HCT116 (cell line): ENCODE data around the gene ZCCHC17. TPM values are rescaled to one million over a fixed set of nuclear protein-coding genes. Genes with fewer than 3 reads are reported as not detected.

ENCODE experiments used
- ATAC-seq: fragments of 200-7000 bp; cut with Tn5 transposase; 2 replicates; pipeline ENCODE4 v1.9.1; 2020; ENCODE audit warnings: mild to moderate bottlenecking, moderate library complexity
- BruUV-seq: library from RNA; stranded (reverse); fragments of 400-500 nt; replicated peaks from 2 replicates; lab custom pipeline; 2021; lab: Mats Ljungman, UMichigan
- CTCF ChIA-PET: fragments of 300-600 bp; sonication (Branson Sonifier 250); formaldehyde crosslinking; loops from one replicate; lab custom pipeline; 2021; ENCODE audit warnings: antibody characterized with exemption; lab: Charles Lee
- POLR2A ChIA-PET: fragments of 300-600, 350-600 bp; sonication (Branson Sonifier 250); formaldehyde crosslinking; loops from one replicate; lab custom pipeline; 2021; ENCODE audit warnings: antibody characterized with exemption; lab: Charles Lee
- RAD21 ChIA-PET, 2 experiments: fragments of 300-600 bp; sonication (Branson Sonifier 250); formaldehyde crosslinking; loops; one replicate each; lab custom pipeline; 2023; ENCODE audit warnings: low total read pairs in 2 of 2; ENCODE audit not compliant: uncharacterized antibody in 2 of 2, unreplicated experiment in 2 of 2, low non-redundant PET in 1 of 2; lab: Charles Lee
- DNase-seq: peaks from one replicate; pipeline ENCODE4 v3.0.0-alpha.2; 2010; ENCODE audit warnings: low read depth, low spot score
- H2AFZ ChIP-seq: fragments of 200-600 bp; shearing (Covaris generic), sonication (generic); 2 replicates; pipeline ENCODE4 v1.6.1; 2017; ENCODE audit warnings: low read depth, mixed run types, mixed read lengths, antibody characterized with exemption, low read length; ENCODE audit not compliant: poor library complexity, severe bottlenecking
- H3K27ac ChIP-seq: 2 replicates; pipeline ENCODE4 v1.5.1; 2012; ENCODE audit warnings: low read depth, low read length
- H3K27me3 ChIP-seq: fragments of 200-600 bp; sonication (generic); 2 replicates; pipeline ENCODE4 v1.6.1; 2016; ENCODE audit warnings: mixed run types, low read length, mixed read lengths; ENCODE audit not compliant: insufficient read depth
- H3K36me3 ChIP-seq, 2 experiments: fragments of 200-500 bp in 1 of 2; fragments of 200-600 bp in 1 of 2; sonication (Bioruptor generic) in 1 of 2; sonication (generic) in 1 of 2; 2 replicates each; pipeline versions ENCODE4 v1.5.1 to v1.6.1; 2014 to 2016; ENCODE audit warnings: low read length in 2 of 2, inconsistent platforms in 1 of 2, mixed read lengths in 1 of 2, mixed run types in 1 of 2; ENCODE audit not compliant: insufficient read depth in 2 of 2, control insufficient read depth in 1 of 2
- H3K4me1 ChIP-seq, 2 experiments: fragments of 200-600 bp in 1 of 2; sonication (generic) in 1 of 2; 2 replicates each; pipeline versions ENCODE4 v1.5.1 to v1.6.1; 2012 to 2017; ENCODE audit warnings: low read length in 2 of 2, inconsistent platforms in 1 of 2, mild to moderate bottlenecking in 1 of 2, mixed read lengths in 1 of 2, mixed run types in 1 of 2, moderate library complexity in 1 of 2; ENCODE audit not compliant: insufficient read depth in 2 of 2, control insufficient read depth in 1 of 2
- H3K4me2 ChIP-seq: fragments of 200-600 bp; sonication (generic); 2 replicates; pipeline ENCODE4 v1.6.1; 2017; ENCODE audit warnings: mixed run types, low read length, mixed read lengths
- H3K4me3 ChIP-seq, 2 experiments: fragments of 200-600 bp in 1 of 2; sonication (generic) in 1 of 2; replicated peaks in 1 of 2; 2 replicates each; pipeline ENCODE4 v1.5.1; 2011 to 2016; ENCODE audit warnings: low read length in 2 of 2, control low read depth in 1 of 2, low read depth in 1 of 2, mild to moderate bottlenecking in 1 of 2, mixed read lengths in 1 of 2, mixed run types in 1 of 2
- H3K79me2 ChIP-seq: fragments of 200-600 bp; sonication (generic); 2 replicates; pipeline ENCODE4 v1.6.1; 2017; ENCODE audit warnings: mild to moderate bottlenecking, mixed run types, low read length, moderate library complexity, mixed read lengths; ENCODE audit not compliant: insufficient read depth
- H3K9ac ChIP-seq: fragments of 200-600 bp; sonication (generic); 2 replicates; pipeline ENCODE4 v1.6.1; 2016; ENCODE audit warnings: low read length, mixed read lengths
- H3K9me2 ChIP-seq: fragments of 200-600 bp; sonication (generic), shearing (Covaris generic); 2 replicates; pipeline ENCODE4 v1.6.1; 2017; ENCODE audit warnings: mixed run types, mild to moderate bottlenecking, moderate library complexity; ENCODE audit not compliant: insufficient read depth
- H3K9me3 ChIP-seq, 2 experiments: fragments of 200-500 bp in 1 of 2; fragments of 200-600 bp in 1 of 2; sonication (Bioruptor generic) in 1 of 2; sonication (generic) in 1 of 2; 2 replicates each; pipeline ENCODE4 v1.6.1; 2014 to 2017; ENCODE audit warnings: low read length in 2 of 2, mixed read lengths in 2 of 2, inconsistent platforms in 1 of 2, low read depth in 1 of 2, mild to moderate bottlenecking in 1 of 2, mixed run types in 1 of 2, moderate library complexity in 1 of 2; ENCODE audit not compliant: control insufficient read depth in 1 of 2, insufficient read depth in 1 of 2
- H4K20me1 ChIP-seq: fragments of 200-600 bp; sonication (generic), shearing (Covaris generic); 2 replicates; pipeline ENCODE4 v1.6.1; 2017; ENCODE audit warnings: mixed run types, mild to moderate bottlenecking, moderate library complexity; ENCODE audit not compliant: insufficient read depth
- CBX3 ChIP-seq: IDR thresholded peaks from 2 replicates; pipeline ENCODE4 v1.6.1; 2012; ENCODE audit warnings: low read depth
- EGR1 ChIP-seq: IDR thresholded peaks from 2 replicates; pipeline ENCODE4 v1.6.1; 2012; ENCODE audit warnings: low read depth
- ELF1 ChIP-seq: IDR thresholded peaks from 2 replicates; pipeline ENCODE4 v1.6.1; 2012; ENCODE audit warnings: low read depth, borderline replicate concordance
- EZH2 ChIP-seq: fragments of 200-600 bp; sonication (generic); IDR thresholded peaks from 2 replicates; pipeline ENCODE4 v1.6.1; 2017; ENCODE audit warnings: antibody characterized with exemption, mixed run types
- FOSL1 ChIP-seq: IDR thresholded peaks from 2 replicates; pipeline ENCODE4 v1.6.1; 2012; ENCODE audit warnings: low read depth
- JUND ChIP-seq: IDR thresholded peaks from 2 replicates; pipeline ENCODE4 v1.6.1; 2012
- POLR2A ChIP-seq: IDR thresholded peaks from 2 replicates; pipeline ENCODE4 v1.7.0; 2011; ENCODE audit warnings: borderline replicate concordance; ENCODE audit not compliant: insufficient read depth, insufficient read length; ENCODE audit errors: extremely low read depth
- POLR2AphosphoS5 ChIP-seq: IDR thresholded peaks from 2 replicates; pipeline ENCODE4 v1.6.1; 2011; ENCODE audit warnings: mild to moderate bottlenecking, low read depth, low read length, moderate library complexity
- SIN3A ChIP-seq: IDR thresholded peaks from 2 replicates; pipeline ENCODE4 v1.6.1; 2012; ENCODE audit warnings: low read depth
- SRF ChIP-seq: IDR thresholded peaks from 2 replicates; pipeline ENCODE4 v1.6.1; 2012; ENCODE audit warnings: low read depth
- YY1 ChIP-seq: IDR thresholded peaks from 2 replicates; pipeline ENCODE4 v1.6.1; 2011; ENCODE audit warnings: low read length, low read depth, moderate library complexity, mild to moderate bottlenecking; ENCODE audit not compliant: insufficient replicate concordance; ENCODE audit errors: extremely low read depth
- ZBTB33 ChIP-seq: IDR thresholded peaks from 2 replicates; pipeline ENCODE4 v1.6.1; 2011; ENCODE audit warnings: mild to moderate bottlenecking, low read length, moderate library complexity; ENCODE audit not compliant: insufficient replicate concordance; ENCODE audit errors: extremely low read depth
- ZFX ChIP-seq: fragments of 450-650 bp; IDR thresholded peaks from 2 replicates; pipeline ENCODE4 v1.6.1; 2017
- ZNF274 ChIP-seq: fragments of 200-500 bp; sonication (Bioruptor generic); IDR thresholded peaks from 2 replicates; pipeline ENCODE4 v1.6.1; 2014; ENCODE audit warnings: mild to moderate bottlenecking, low read depth, low read length, inconsistent platforms
- intact Hi-C: fragments of 100-400 bp; cut with micrococcal nuclease; formaldehyde crosslinking; loops from 2 replicates; pipeline ENCODE4 v1.10.0; 2022
- total RNA-seq: library from RNA; stranded (reverse); gene quantifications from one replicate; pipeline ENCODE4 v1.2.1, GENCODE V29; 2021; ENCODE audit not compliant: unreplicated experiment
- TF ChIP-seq, protein P1 (sequence below): IDR thresholded peaks from 2 replicates; pipeline ENCODE4 v1.6.1; 2012
- TF ChIP-seq, protein P2 (sequence below), 3 experiments: fragments of 200-600 bp in 1 of 3; sonication (generic) in 1 of 3; IDR thresholded peaks in 2 of 3; conservative IDR thresholded peaks in 1 of 3; 2 replicates each; pipeline ENCODE4 v1.5.1; 2012 to 2017; ENCODE audit warnings: low read depth in 2 of 3, low read length in 2 of 3, antibody characterized with exemption in 1 of 3, borderline replicate concordance in 1 of 3, control low read depth in 1 of 3, mild to moderate bottlenecking in 1 of 3, mixed read lengths in 1 of 3, mixed run types in 1 of 3, moderate library complexity in 1 of 3; ENCODE audit not compliant: insufficient read depth in 1 of 3

ZCCHC17 gene
- total RNA-seq, 1 experiment from 2014 or later = 27.8 TPM

GRCh38 chr1:31263408-31263807 lies 33.4 kb upstream of the ZCCHC17 start:
- Histone ChIP-seq H3K36me3 (peaks cover 48 to 51% of the 10 kb centered on the region in 2 experiments), H4K20me1 (no peaks in the 10 kb centered on the region), H3K4me2 (no peak overlapping the region), H3K27me3 (no peaks in the 10 kb centered on the region), H3K4me3 (no peak overlapping the region), H3K27ac (no peak overlapping the region), H3K79me2 (no peaks in the 10 kb centered on the region), H3K9me3 (no peaks in the 10 kb centered on the region), H3K4me1 (no peaks in the 10 kb centered on the region), H2AFZ (no peak overlapping the region), H3K9me2 (no peaks in the 10 kb centered on the region), H3K9ac (no peak overlapping the region)
- ChIA-PET CTCF (interaction anchor here (1.4 kb wide), 1 partner anchor 82 kb away, joined by 4 read pairs; no protein-coding TSS in a partner anchor), POLR2A (interaction anchor here (1.2 kb wide), 1 partner anchor 15 kb away, joined by 3 read pairs; no protein-coding TSS in a partner anchor), RAD21 (no interaction called here)
- no peak for DNase-seq
- no peak for ATAC-seq
- no TSS peak for BruUV-seq
- intact Hi-C loops = no loop called here
- no peak for TF ChIP-seq ELF1
- no peak for TF ChIP-seq CBX3
- no peak for TF ChIP-seq ZFX
- TF ChIP-seq YY1 = no peak
- no peak for TF ChIP-seq EGR1

DNA sequence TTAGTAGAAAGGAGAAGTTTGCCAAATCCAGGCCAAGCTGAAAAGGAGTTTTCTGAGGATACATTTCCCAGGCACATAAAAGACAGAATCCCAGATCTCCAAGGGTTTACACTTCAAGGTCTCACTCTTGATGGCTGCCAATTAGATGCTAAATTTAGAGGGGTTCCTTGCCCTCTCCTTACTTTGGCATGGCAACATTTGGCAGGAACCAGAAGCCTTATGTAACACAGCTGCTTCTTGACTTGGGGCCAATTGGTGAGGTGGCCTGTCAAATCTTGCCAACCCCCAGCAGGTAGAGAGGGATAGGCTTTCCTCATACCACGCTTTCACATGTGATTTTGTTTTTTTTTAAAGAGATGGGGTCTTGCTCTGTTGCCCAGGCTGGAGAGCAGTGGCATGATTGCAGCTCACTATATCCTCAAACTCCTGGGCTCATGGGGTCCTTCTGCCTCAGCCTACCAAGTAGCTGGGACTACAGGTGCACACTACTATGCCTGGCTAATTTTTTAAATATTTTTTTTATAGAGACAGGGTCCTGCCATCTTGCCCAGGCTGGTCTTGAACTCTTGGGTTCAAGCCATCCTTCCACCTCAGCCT lies 31.9 kb upstream of the ZCCHC17 start:
- Histone ChIP-seq H3K27me3 (no peaks in the 10 kb centered on the region), H3K9me3 (no peaks in the 10 kb centered on the region), H3K79me2 (no peaks in the 10 kb centered on the region), H2AFZ (no peak overlapping the region), H3K9me2 (no peaks in the 10 kb centered on the region), H3K36me3 (peaks cover 46 to 50% of the 10 kb centered on the region in 2 experiments), H3K4me3 (no peak overlapping the region), H3K4me2 (no peak overlapping the region), H3K9ac (no peak overlapping the region), H4K20me1 (no peaks in the 10 kb centered on the region), H3K4me1 (no peaks in the 10 kb centered on the region), H3K27ac (no peak overlapping the region)
- intact Hi-C loops = no loop called here
- no TSS peak for BruUV-seq
- ChIA-PET CTCF (interaction anchor here (0.9 to 1.4 kb wide), 2 partner anchors 84 to 284 kb away, joined by 3 to 4 read pairs; no protein-coding TSS in a partner anchor), POLR2A (interaction anchor here (1.2 kb wide), 1 partner anchor 32 kb away, joined by 5 read pairs; the partner anchor contains the start of genes SNRNP40 and ZCCHC17), RAD21 (no interaction called here)
- DNase-seq (no peak), ATAC-seq (no peak)
- TF ChIP-seq JUND (no peak), SIN3A (no peak), ZNF274 (no peak), SRF (no peak), EZH2 (no peak), POLR2A (no peak), POLR2AphosphoS5 (no peak), FOSL1 (no peak), ZBTB33 (no peak), EGR1 (no peak)
- TF ChIP-seq, protein P1, sequence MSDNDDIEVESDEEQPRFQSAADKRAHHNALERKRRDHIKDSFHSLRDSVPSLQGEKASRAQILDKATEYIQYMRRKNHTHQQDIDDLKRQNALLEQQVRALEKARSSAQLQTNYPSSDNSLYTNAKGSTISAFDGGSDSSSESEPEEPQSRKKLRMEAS = no peak
- TF ChIP-seq, protein P2, sequence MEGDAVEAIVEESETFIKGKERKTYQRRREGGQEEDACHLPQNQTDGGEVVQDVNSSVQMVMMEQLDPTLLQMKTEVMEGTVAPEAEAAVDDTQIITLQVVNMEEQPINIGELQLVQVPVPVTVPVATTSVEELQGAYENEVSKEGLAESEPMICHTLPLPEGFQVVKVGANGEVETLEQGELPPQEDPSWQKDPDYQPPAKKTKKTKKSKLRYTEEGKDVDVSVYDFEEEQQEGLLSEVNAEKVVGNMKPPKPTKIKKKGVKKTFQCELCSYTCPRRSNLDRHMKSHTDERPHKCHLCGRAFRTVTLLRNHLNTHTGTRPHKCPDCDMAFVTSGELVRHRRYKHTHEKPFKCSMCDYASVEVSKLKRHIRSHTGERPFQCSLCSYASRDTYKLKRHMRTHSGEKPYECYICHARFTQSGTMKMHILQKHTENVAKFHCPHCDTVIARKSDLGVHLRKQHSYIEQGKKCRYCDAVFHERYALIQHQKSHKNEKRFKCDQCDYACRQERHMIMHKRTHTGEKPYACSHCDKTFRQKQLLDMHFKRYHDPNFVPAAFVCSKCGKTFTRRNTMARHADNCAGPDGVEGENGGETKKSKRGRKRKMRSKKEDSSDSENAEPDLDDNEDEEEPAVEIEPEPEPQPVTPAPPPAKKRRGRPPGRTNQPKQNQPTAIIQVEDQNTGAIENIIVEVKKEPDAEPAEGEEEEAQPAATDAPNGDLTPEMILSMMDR (IDR thresholded peaks at IDR 0.05 in 2 of 3, conservative IDR thresholded peaks at IDR 0.05 in 1 of 3; ENCODE audit: borderline replicate concordance in 1 of 3, insufficient read depth in 1 of 3, low read depth in 2 of 3, low read length in 2 of 3) = no peak
